ENCODE data around the gene SRRM1.

The SRRM1 gene

DNA sequence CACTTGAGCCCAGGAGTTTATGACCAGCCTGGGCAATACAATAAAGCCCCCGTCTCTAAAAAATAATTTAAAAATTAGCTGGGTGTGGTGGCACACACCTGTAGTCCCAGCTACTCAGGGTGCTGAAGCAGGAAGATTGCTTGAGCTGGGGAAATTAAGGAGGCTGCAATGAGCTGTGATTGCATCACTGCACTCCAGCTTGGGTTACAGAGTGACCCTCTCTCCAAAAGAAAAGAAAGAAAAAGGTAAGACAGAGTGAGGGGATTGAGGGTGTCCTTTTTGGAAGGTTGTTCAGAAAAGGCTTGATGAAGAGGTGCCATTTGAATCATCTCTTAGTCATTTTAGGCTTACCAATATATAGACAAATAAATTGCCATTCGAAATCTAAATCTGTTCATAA is 4.0 kb upstream of the SRRM1 start:
- no peaks in the 10 kb centered on the region for H3K27me3 ChIP-seq (ENCODE audit: insufficient read depth, poor library complexity, severe bottlenecking)
- DNase-seq (ENCODE audit: low read depth in 1 of 2, low spot score in 1 of 2): no peak
- TF ChIP-seq, protein P1, sequence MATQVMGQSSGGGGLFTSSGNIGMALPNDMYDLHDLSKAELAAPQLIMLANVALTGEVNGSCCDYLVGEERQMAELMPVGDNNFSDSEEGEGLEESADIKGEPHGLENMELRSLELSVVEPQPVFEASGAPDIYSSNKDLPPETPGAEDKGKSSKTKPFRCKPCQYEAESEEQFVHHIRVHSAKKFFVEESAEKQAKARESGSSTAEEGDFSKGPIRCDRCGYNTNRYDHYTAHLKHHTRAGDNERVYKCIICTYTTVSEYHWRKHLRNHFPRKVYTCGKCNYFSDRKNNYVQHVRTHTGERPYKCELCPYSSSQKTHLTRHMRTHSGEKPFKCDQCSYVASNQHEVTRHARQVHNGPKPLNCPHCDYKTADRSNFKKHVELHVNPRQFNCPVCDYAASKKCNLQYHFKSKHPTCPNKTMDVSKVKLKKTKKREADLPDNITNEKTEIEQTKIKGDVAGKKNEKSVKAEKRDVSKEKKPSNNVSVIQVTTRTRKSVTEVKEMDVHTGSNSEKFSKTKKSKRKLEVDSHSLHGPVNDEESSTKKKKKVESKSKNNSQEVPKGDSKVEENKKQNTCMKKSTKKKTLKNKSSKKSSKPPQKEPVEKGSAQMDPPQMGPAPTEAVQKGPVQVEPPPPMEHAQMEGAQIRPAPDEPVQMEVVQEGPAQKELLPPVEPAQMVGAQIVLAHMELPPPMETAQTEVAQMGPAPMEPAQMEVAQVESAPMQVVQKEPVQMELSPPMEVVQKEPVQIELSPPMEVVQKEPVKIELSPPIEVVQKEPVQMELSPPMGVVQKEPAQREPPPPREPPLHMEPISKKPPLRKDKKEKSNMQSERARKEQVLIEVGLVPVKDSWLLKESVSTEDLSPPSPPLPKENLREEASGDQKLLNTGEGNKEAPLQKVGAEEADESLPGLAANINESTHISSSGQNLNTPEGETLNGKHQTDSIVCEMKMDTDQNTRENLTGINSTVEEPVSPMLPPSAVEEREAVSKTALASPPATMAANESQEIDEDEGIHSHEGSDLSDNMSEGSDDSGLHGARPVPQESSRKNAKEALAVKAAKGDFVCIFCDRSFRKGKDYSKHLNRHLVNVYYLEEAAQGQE (IDR thresholded peaks at IDR 0.05; ENCODE audit: insufficient replicate concordance, low read depth): no peak
- TF ChIP-seq SPI1 (IDR thresholded peaks at IDR 0.05; ENCODE audit: borderline replicate concordance, low read depth): no peak
- no peak for TF ChIP-seq CTCF (IDR thresholded peaks at IDR 0.05; ENCODE audit: insufficient read depth, low read length)
- no peak for TF ChIP-seq POLR2AphosphoS5 (IDR thresholded peaks at IDR 0.05; ENCODE audit: low read depth)
- TF ChIP-seq GABPA (IDR thresholded peaks at IDR 0.05; ENCODE audit: low read depth): no peak
- no peak overlapping the region for H3K27ac ChIP-seq (replicated peaks)
- no peak overlapping the region for H3K4me3 ChIP-seq (replicated peaks; ENCODE audit: insufficient read depth, low read length)

- Histone ChIP-seq H3K4me3 (replicated peaks; ENCODE audit: insufficient read depth, low read length) (no peak overlapping the region), H3K27ac (replicated peaks) (no peak overlapping the region), H3K27me3 (ENCODE audit: insufficient read depth, poor library complexity, severe bottlenecking) (no peaks in the 10 kb centered on the region)
- DNase-seq (ENCODE audit: low read depth in 1 of 2, low spot score in 1 of 2): no peak
- TF ChIP-seq GABPA (IDR thresholded peaks at IDR 0.05; ENCODE audit: low read depth) (no peak), POLR2AphosphoS5 (IDR thresholded peaks at IDR 0.05; ENCODE audit: low read depth) (no peak), SPI1 (IDR thresholded peaks at IDR 0.05; ENCODE audit: borderline replicate concordance, low read depth) (no peak), CTCF (IDR thresholded peaks at IDR 0.05; ENCODE audit: insufficient read depth, low read length) (no peak)
- TF ChIP-seq, protein P1 (IDR thresholded peaks at IDR 0.05; ENCODE audit: insufficient replicate concordance, low read depth): no peak
Measured at GRCh38 chr1:24639881-24640280, 3.2 kb upstream of the SRRM1 start.

- Histone ChIP-seq H3K4me3 (replicated peaks; ENCODE audit: insufficient read depth, low read length) (no peak overlapping the region), H3K27ac (replicated peaks) (no peak overlapping the region), H3K27me3 (ENCODE audit: insufficient read depth, poor library complexity, severe bottlenecking) (no peaks in the 10 kb centered on the region)
- TF ChIP-seq CTCF (IDR thresholded peaks at IDR 0.05; ENCODE audit: insufficient read depth, low read length): no peak
- TF ChIP-seq, protein P1 (IDR thresholded peaks at IDR 0.05; ENCODE audit: insufficient replicate concordance, low read depth): no peak
- no peak for DNase-seq (ENCODE audit: low read depth in 1 of 2, low spot score in 1 of 2)
Measured at GRCh38 chr1:24640288-24640687, 2.8 kb upstream of the SRRM1 start.

All from HL-60 (cell line).